Activated CD4-positive, CD25-positive, alpha-beta regulatory T cell treated with anti-CD3 and anti-CD28 coated beads, Interleukin-2, amount 50 U/mL, for 16 hours (primary cell): Measurements from ENCODE around the gene NEK5.
A peak's percentile ranks its signal among the peaks of the same experiment; 100 is the strongest.
"Not testable (repeated sequence)": the region's sequence is repeated elsewhere in the genome, so short reads cannot be mapped to it uniquely, and the experiment has no call there.

Experiments used
- DNase-seq: peaks from one replicate; pipeline ENCODE4 v3.0.0-alpha.2; 2020; ENCODE audit warnings: low read depth, low spot score

Gene NEK5

GRCh38 chr13:52128714-52129700 lies at the start of gene NEK5:
Gene NEK5 (minus strand): TSS chr13:52129073. CDS start chr13:52127482, 1,591 bp downstream.
- no peak for DNase-seq

DNA sequence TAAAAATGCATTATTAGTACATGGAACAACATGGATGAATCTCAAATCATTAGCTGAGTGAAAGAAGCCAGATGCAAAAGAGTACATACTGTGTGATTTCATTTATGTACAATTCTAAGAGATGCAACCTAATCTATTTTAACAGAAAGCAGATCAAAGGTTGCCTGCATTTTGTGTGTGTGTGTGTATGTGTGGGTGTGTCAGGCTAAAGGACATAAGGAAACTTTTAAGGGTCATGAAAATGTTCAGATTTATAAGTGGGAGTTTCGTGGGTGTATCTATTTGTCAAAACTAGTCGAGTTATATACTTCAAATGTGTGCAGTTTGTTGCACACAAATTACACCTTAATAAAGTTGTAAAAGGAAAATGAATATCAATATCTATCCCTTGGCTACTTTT lies 48.4 kb upstream of the NEK5 start:
- no peak for DNase-seq

- DNase-seq, result not testable (repeated sequence)
Measured at GRCh38 chr13:52173970-52174369, 45.1 kb upstream of the NEK5 start.

DNA sequence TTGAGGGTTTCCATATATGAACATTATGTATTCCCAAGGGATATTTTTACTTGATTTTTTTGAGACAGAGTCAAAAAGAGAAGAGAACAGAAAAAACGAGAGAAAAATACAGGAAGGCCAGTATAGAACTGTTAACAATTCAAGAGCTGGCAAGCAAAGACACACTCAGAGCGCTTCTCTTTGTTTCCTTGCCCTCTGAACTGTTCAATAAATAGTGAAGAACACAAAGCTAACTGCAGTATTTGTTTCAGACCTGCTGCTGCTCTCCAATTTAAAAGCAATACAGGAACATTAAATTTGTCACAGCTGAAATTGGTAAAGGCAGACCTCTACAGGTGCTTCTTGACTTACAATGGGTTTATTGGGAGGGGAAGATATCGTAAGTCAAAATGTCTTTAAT lies 44.5 kb upstream of the NEK5 start:
- DNase-seq, result no peak

DNA sequence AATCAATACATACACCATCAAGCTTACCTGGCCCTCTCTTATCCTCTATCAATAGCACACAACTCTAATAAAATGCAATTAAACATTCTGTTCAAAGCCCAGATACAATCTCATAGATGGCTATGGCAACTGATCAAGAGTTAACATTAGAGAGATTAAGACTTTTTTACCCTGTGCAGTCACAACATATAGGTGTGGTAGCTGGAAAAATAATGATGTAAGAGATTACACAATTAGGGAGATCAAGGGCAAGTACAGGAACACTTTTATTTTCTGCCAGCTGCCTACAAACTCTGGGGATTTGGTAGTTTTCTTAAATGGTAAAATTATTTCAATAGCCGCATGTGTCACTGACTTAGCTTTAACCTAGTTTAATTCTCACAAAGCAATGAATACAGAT lies 42.8 kb upstream of the NEK5 start:
- DNase-seq, result not testable (repeated sequence)

DNA sequence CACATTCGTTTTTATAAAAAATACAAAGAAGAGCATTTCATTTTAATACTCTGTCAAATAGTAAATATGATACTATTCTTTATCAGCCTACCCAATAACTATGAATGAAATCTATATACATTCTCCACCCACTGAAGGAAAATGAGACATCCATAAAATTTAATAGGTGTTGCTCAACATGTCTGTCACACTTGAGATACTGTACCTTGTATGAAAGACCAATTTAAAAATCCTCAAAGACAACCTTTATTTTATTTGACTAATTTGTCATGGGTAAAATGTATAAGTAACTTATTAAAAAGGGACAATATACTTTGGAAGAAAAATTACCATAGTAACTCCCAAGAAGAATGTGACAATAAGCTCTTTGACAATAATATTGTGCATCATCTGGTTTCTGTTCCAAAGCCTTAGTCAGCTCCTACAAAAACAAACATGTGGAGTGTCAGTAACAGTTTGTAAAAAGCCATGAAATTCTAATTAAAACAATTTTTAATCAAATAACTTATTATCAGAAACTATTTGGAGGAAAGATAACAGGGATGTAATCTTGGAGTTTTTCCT lies 42.0 kb upstream of the NEK5 start:
- not testable (repeated sequence) for DNase-seq

DNA sequence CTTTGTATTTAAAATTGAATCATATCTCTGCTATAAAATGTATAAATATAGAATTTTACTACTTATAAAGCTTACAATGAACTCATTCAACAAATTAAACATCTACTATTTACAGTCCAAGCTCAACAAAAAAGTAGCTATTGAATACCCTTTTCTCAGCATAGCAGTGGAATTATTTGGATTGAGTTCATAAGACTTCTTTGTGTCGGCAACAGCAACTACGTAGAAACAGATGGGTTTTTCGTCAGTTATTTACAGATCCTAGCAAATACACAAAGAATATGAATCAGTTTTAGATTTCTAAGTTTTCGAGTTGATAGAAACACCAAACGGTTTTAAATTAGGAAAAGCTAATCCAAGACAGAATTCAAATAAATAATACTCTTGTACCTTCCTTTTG lies 41.0 kb upstream of the NEK5 start:
- DNase-seq, result no peak

DNA sequence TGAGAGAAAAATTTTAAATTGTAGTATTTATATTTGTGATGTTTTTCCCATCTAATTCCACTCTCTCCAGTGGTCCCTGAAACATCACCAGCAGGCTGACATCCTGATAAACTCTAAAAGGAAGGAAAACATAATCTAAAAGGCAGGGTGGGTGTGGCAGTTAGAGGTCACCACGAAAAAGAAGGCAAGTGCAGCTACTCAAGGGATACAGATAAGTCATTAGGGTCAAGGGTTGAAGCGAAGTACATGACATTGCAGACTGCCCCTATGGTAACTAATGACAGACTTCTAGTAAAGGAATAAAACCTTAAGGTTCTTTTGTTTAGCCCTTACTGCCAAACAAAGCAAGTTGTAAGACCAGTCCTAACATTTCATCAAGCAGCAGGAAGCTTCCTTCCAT lies 36.5 kb upstream of the NEK5 start:
- no peak for DNase-seq

DNA sequence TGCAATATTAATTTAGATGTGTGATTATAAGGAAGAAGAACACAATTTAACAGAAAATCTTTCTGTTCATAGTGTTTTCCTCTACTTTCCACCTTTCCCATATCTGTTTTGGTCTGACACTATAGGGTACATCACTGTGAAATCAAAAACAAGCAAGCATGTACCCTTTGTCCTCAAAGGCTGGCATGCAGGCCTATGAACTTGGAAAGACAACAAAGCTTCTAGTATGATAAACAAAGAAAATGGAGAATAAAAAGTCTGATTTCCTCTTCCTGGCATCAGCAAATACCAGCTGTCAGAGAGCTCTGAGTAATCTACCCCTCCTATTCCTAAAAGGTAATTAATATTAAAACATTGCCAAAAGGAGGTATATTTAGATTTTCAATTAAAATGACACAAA lies 36.1 kb upstream of the NEK5 start:
- DNase-seq, result no peak

GRCh38 chr13:52163878-52164277 lies 35.0 kb upstream of the NEK5 start:
- DNase-seq, result not testable (repeated sequence)

DNA sequence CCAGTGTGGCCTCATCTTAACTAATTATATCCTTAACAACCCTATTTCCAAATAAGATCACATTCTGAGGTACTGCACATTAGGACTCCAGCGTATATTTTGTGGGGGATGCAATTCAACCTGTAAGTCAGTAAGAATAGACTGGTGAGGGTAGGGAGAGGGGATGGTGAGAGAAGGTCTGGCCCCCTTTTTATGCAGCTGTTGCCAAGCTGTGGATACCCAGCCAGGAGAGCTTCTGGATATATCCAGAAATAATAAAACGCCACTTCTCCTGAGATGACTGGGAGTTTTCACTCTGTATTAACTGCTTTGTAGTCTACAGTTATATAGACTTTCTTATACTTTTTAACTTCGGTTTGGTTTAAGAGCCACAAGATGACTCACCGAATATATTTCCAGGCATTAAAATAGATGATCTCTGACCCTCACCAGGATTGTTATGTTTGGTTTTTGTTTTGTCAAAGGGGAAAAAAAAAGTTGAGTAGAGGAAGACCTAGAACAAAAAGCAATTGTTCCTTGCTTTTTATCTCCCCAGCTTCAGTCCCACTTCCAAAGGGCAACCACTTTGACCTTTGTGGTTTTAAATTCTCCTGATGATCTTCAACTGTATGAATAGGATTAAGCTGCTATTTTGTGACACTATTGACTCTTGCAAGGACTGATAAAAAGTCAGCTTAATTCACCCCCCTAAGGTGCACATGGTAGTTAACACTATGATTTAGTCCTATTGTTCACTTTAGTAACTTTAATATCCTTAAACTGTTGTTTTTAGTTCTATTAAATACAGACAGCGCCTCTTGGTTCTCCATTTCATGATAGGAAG lies 33.6 kb upstream of the NEK5 start:
- DNase-seq, result no peak

GRCh38 chr13:52161181-52161646 lies 32.3 kb upstream of the NEK5 start:
- no peak for DNase-seq

DNA sequence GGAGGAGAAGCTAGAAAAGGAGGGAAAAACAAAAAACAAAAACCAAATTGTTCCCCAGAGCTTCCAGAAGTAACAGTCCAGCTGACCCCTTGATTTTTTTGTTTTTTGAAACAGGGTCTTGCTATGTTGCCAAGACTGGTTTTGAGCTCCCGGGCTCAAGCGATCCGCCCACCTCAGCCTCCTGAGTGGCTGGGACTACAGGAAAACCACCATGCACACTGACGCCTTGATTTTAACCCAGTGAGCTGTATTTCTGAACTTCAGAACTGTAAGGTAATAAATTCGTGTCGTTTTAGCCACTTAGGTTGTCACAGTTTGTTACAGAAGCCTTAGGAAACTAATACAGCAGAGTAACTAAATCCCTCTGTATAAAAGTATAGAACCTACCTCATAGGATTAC lies 31.6 kb upstream of the NEK5 start:
- no peak for DNase-seq

DNA sequence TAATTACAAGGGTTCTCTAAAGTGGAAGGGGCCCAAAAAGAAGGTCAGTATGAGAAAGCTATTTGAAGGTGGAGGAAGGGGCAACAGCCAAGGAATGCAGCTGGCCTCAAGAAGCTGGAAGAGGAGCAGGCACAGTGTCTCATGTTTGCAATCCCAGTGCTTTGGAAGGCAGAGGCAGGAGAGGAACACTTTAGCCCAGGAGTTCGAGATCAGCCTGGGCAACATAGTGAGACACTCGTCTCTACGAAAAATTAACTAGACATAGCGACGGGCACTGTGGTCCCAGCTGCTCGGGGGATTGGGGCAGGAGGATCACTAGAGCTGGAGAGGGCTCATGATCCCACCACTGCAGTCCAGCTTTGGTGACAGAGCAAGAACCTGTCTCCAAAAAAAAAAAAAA lies 31.2 kb upstream of the NEK5 start:
- DNase-seq, result no peak

DNA sequence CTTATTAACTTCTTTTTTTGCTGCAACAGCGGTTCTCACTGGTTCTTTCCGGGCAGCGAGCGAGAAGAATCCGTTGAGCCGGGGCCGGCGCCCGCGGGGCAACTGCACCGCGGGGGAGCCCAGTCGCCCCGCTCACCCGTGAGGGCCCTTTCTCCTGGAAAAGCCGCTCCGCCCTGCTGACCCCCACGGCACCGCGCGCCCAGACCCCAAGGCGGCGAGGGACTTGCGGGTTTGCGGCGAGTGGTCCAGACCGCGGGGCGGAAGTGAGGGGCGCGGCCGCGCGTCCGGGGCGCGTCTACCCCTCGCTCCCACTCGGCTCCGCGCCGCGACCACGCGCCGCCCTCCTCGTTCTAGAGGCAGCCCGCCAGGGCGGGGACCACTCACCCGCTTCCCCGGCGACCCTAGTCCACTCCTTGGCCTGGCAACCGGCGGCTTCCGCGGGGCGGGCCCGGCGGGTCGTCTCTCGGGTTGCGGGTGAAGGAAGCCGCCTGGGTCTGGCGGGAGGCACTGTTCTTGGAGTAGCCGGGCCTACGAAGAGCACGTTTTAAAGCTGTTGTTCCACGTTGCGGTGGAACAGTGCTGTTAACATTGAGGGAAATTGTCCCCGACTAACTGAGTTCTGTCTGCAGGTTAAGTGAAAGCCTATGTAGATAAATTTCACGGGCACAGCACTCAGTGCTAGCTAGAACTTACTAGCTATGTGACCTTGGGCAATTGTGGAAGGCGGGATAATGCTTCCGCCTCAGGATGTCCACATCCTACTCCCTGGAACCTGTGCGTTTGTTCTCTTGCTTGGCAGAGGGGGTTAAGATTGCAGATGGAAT lies 30.5 kb upstream of the NEK5 start, which contains the start of gene NEK3:
TSS of gene NEK3 (minus strand) at position 439 of the 824 bp plus-strand sequence. CDS start 3,406 bp downstream, outside the sequence.
- DNase-seq, result peak; percentile 9

DNA sequence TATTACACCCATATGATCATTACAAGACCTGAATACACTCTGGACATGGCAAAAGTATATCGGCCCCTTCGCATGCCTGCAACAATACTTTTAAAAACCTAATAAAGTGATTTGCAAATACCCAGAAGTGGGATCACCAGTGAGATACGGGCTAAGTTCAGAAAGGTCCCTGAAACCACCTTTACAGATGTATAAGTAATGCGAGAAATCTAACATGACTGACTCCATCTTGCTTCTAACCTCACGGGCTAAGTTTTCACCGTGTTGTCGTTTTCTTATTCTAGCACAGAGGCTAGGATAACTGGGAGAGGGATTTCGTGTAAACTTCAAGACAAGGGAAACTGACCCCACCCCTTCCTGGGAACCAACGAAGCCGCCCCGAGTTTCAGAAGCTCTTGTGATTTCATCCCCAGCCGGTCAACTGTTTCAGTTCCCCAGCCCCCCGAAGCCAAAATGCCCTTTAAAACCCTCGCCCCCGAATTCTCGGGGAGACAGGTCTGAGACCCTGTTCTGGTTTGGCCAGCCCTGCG lies 29.8 kb upstream of the NEK5 start:
- DNase-seq, result no peak

DNA sequence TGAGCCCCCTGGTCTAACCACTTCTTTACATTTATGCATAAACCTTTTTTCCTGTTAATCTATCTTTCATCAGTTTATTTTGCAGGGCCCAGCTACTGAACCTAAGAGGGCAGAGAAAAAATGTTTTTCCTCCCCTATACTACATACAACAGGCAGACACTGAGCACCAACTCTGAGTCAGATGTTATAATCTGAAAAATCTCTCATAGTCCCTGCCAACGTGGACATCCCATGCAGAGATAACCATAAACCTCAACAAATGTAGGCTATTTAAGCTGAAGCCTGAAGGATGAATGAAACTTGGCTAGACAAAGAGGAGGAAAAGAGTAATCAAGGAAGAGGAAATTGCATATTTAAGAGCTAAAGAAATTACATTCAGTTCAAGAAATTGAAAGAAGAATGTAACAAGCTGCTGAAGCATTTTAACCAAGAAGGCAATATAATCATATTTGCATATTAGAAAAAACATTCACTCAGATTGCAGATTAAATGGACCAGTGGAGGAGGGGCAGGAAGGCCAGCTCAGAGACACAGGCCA lies 27.9 kb upstream of the NEK5 start:
- no peak for DNase-seq

DNA sequence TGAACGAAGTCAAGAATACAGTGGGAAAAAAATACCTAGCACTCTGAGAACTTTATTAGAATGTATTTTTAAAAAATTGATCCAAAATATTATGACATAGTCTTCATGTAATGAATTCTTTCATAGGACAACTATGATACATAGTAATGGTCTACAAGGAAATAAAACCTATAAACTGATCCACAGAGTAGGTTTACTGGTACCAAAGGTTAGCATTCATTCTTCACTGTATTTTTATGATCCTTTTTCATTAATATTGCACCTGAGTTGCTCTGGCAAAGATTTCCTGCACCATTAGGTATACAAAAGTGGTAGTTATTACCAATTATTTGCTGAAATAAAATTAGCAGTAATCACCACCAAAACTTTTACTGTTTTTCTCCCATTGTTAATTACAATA lies 26.3 kb upstream of the NEK5 start:
- DNase-seq, result no peak

DNA sequence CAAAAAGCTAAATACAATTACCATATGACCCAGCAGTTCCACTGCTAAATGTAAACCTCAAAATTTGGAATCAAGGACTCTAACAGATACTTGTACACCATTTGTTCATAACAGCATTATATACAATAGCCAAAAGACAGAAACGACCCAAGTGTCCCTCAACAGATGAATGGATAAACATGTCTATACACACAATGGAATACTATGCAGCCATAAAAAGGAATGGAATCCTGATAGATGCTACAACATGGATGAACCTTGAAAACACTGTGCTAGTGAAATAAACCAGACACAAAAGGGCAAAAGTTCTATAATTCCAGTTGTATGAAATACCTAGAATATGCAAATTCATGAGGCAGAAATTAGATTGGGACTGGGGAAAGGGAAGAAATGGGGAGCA lies 18.4 kb upstream of the NEK5 start:
- DNase-seq, result no peak

GRCh38 chr13:52141299-52141698 lies 12.4 kb upstream of the NEK5 start:
- DNase-seq, result no peak

- DNase-seq, result no peak
Measured at GRCh38 chr13:52137489-52137888, 8.6 kb upstream of the NEK5 start.
